GM23338 (cell line): Measurements from ENCODE around the gene SLC13A3. TPM values are rescaled to one million over a fixed set of nuclear protein-coding genes. Genes with fewer than 3 reads are reported as not detected.

ENCODE experiments used
- ATAC-seq: fragments of 200-7000 bp; cut with Tn5 transposase; 3 replicates; pipeline ENCODE4 v1.9.1; 2020
- DNase-seq: peaks from one replicate; pipeline ENCODE4 v3.0.0-alpha.2; 2015; ENCODE audit warnings: low spot score
- H2AFZ ChIP-seq: fragments of 200-600 bp; sonication (generic); 2 replicates; pipeline ENCODE4 v1.8.0; 2016; ENCODE audit warnings: antibody characterized with exemption, mild to moderate bottlenecking, moderate library complexity
- H3F3A ChIP-seq: fragments of 200-600 bp; sonication (generic); replicated peaks from 2 replicates; pipeline ENCODE4 v1.8.0; 2017; ENCODE audit warnings: antibody characterized with exemption, mixed run types, low read depth
- H3K27ac ChIP-seq: fragments of 200-600 bp; sonication (generic); 2 replicates; pipeline ENCODE4 v1.6.1; 2016; ENCODE audit warnings: low read depth
- H3K27me3 ChIP-seq: fragments of 200-600 bp; sonication (generic); 2 replicates; pipeline ENCODE4 v1.8.0; 2016; ENCODE audit warnings: mild to moderate bottlenecking, mixed run types, moderate library complexity; ENCODE audit not compliant: insufficient read depth
- H3K36me3 ChIP-seq: fragments of 200-600 bp; sonication (generic); 2 replicates; pipeline ENCODE4 v1.8.0; 2016; ENCODE audit warnings: mild to moderate bottlenecking; ENCODE audit not compliant: insufficient read depth
- H3K4me1 ChIP-seq: fragments of 200-600 bp; sonication (generic); 2 replicates; pipeline ENCODE4 v1.8.0; 2016; ENCODE audit warnings: mild to moderate bottlenecking, moderate library complexity; ENCODE audit not compliant: insufficient read depth
- H3K4me2 ChIP-seq: fragments of 200-600 bp; sonication (generic); 2 replicates; pipeline ENCODE4 v1.7.1; 2017; ENCODE audit warnings: mixed run types
- H3K4me3 ChIP-seq: fragments of 200-600 bp; sonication (generic); 2 replicates; pipeline ENCODE4 v1.6.1; 2016; ENCODE audit warnings: mixed run types
- H3K79me2 ChIP-seq: fragments of 200-600 bp; sonication (generic); replicated peaks from 2 replicates; pipeline ENCODE4 v1.8.0; 2017; ENCODE audit warnings: mild to moderate bottlenecking; ENCODE audit not compliant: insufficient read depth
- H3K9me2 ChIP-seq: fragments of 200-600 bp; sonication (generic); 2 replicates; pipeline ENCODE4 v1.8.0; 2017; ENCODE audit not compliant: insufficient read depth
- H4K20me1 ChIP-seq: fragments of 200-600 bp; sonication (generic); replicated peaks from 2 replicates; pipeline ENCODE4 v1.8.0; 2017; ENCODE audit warnings: mild to moderate bottlenecking; ENCODE audit not compliant: insufficient read depth
- H3K27ac Mint-ChIP-seq: 2 replicates; pipeline ENCODE4 v1.8.0; 2020; ENCODE audit warnings: inconsistent platforms, mild to moderate bottlenecking, moderate library complexity, mixed read lengths
- H3K27me3 Mint-ChIP-seq: 3 replicates; pipeline ENCODE4 v1.8.0; 2022; ENCODE audit warnings: low read depth, mild to moderate bottlenecking, moderate library complexity, mixed read lengths, inconsistent platforms; ENCODE audit not compliant: insufficient read depth, poor library complexity
- H3K36me3 Mint-ChIP-seq: 3 replicates; pipeline ENCODE4 v1.8.0; 2021; ENCODE audit warnings: low read depth, mild to moderate bottlenecking, inconsistent platforms, moderate library complexity, mixed read lengths
- H3K4me1 Mint-ChIP-seq: 3 replicates; pipeline ENCODE4 v1.8.0; 2020; ENCODE audit warnings: mild to moderate bottlenecking, inconsistent platforms, mixed read lengths
- H3K4me3 Mint-ChIP-seq: 3 replicates; pipeline ENCODE4 v1.8.0; 2021; ENCODE audit warnings: moderate library complexity, mild to moderate bottlenecking, inconsistent platforms, mixed read lengths
- H3K9me3 Mint-ChIP-seq: 3 replicates; pipeline ENCODE4 v1.8.0; 2020; ENCODE audit warnings: moderate library complexity, mild to moderate bottlenecking, inconsistent platforms, mixed read lengths
- CREB1 ChIP-seq: fragments of 250-450 bp; sonication (Bioruptor Pico); IDR thresholded peaks from 2 replicates; pipeline ENCODE4 v1.5.0; 2020; ENCODE audit warnings: low read depth, mild to moderate bottlenecking, moderate library complexity
- EZH2 ChIP-seq: fragments of 200-600 bp; sonication (generic); IDR thresholded peaks from one replicate; pipeline ENCODE4 v1.8.0; 2017; ENCODE audit warnings: antibody characterized with exemption, mild to moderate bottlenecking, low read depth; ENCODE audit not compliant: unreplicated experiment
- EZH2phosphoT487 ChIP-seq: fragments of 200-600 bp; sonication (generic); IDR thresholded peaks from one replicate; pipeline ENCODE4 v1.8.1; 2018; ENCODE audit warnings: antibody characterized with exemption; ENCODE audit not compliant: unreplicated experiment
- JUNB ChIP-seq: IDR thresholded peaks from one replicate; pipeline ENCODE4 v1.6.1; 2016; ENCODE audit warnings: antibody characterized with exemption; ENCODE audit not compliant: unreplicated experiment
- NANOG ChIP-seq: IDR thresholded peaks from 2 replicates; pipeline ENCODE4 v1.6.1; 2016; ENCODE audit warnings: antibody characterized with exemption, borderline replicate concordance
- POLR2AphosphoS5 ChIP-seq: IDR thresholded peaks from 2 replicates; pipeline ENCODE4 v1.6.1; 2016; ENCODE audit warnings: antibody characterized with exemption, low read depth
- REST ChIP-seq: IDR thresholded peaks from one replicate; pipeline ENCODE4 v1.6.1; 2018; ENCODE audit warnings: antibody characterized with exemption; ENCODE audit not compliant: unreplicated experiment
- STAT1 ChIP-seq: IDR thresholded peaks from one replicate; pipeline ENCODE4 v1.6.1; 2016; ENCODE audit warnings: antibody characterized with exemption; ENCODE audit not compliant: unreplicated experiment
- ZNF114 ChIP-seq: fragments of 250-450 bp; sonication (Bioruptor Pico); IDR thresholded peaks from 2 replicates; pipeline ENCODE4 v1.5.0; 2020; ENCODE audit warnings: mild to moderate bottlenecking, moderate library complexity
- ZNF331 ChIP-seq: fragments of 250-450 bp; sonication (Bioruptor Pico); IDR thresholded peaks from 2 replicates; pipeline ENCODE4 v1.5.0; 2020; ENCODE audit warnings: low read depth, mild to moderate bottlenecking, moderate library complexity
- polyA plus RNA-seq: library from polyadenylated mRNA; unstranded; fragments of >200 nt; fragmentation: Nextera tagmentation; extraction: Ambion mirVana; gene quantifications from 2 replicates; pipeline ENCODE4 v1.2.1, GENCODE V29; 2016
- total RNA-seq: library from RNA; depleted of rRNA; stranded (reverse); fragments of >200 nt; shearing (Covaris generic); gene quantifications from 2 replicates; pipeline ENCODE4 v1.2.3, GENCODE V29; 2014
- TF ChIP-seq, protein P1 (sequence below): fragments of 250-450 bp; sonication (Bioruptor Pico); IDR thresholded peaks from 2 replicates; pipeline ENCODE4 v1.5.0; 2020; ENCODE audit warnings: mild to moderate bottlenecking, moderate library complexity
- TF ChIP-seq, protein P2 (sequence below): IDR thresholded peaks from 2 replicates; pipeline ENCODE4 v1.6.1; 2016; ENCODE audit warnings: antibody characterized with exemption
- TF ChIP-seq, protein P3 (sequence below), 2 experiments: fragments of 200-600 bp in 1 of 2; sonication (generic) in 1 of 2; conservative IDR thresholded peaks; 2 replicates each; pipeline versions ENCODE4 v1.5.1 to v1.6.1; 2016 to 2017; ENCODE audit warnings: antibody characterized with exemption in 2 of 2, low read depth in 2 of 2, mild to moderate bottlenecking in 2 of 2, moderate library complexity in 1 of 2

SLC13A3 gene
- total and polyA plus RNA-seq, 2 experiments from 2014 or later = 8.6 to 9.1 TPM

GRCh38 chr20:46694484-46694883 lies 43.2 kb upstream of the SLC13A3 start:
- ATAC-seq = peak; percentile 42
- peaks cover 16% of the 10 kb centered on the region for H3K4me1 Mint-ChIP-seq
- H2AFZ ChIP-seq = no peak overlapping the region

More at GRCh38 chr20:46694484-46694883, 43.2 kb upstream of the SLC13A3 start:
- Mint-ChIP-seq H3K9me3 (peaks cover 3% of the 10 kb centered on the region; the same call in 2 of the 3 replicates), H3K27me3 (peaks cover 7% of the 10 kb centered on the region), H3K27ac (no peak overlapping the region), H3K4me3 (no peak overlapping the region; the same call in 2 of the 3 replicates), H3K36me3 (no peaks in the 10 kb centered on the region)
- H3K27ac ChIP-seq = no peak overlapping the region
- no peaks in the 10 kb centered on the region for H3K79me2 ChIP-seq
- H3F3A ChIP-seq = no peaks in the 10 kb centered on the region
- H3K9me2 ChIP-seq = no peaks in the 10 kb centered on the region
- H3K4me3 ChIP-seq = no peak overlapping the region
- H3K27me3 ChIP-seq = no peaks in the 10 kb centered on the region
- H3K4me1 ChIP-seq = 0 out of 2 replicates have a peak, but pooled peaks cover 4% of the 10 kb centered on the region
- H4K20me1 ChIP-seq = no peaks in the 10 kb centered on the region
- H3K36me3 ChIP-seq = no peaks in the 10 kb centered on the region
- H3K4me2 ChIP-seq = no peak overlapping the region
- no peak for DNase-seq
- no peak for TF ChIP-seq EZH2
- no peak for TF ChIP-seq POLR2AphosphoS5
- no peak for TF ChIP-seq JUNB
- TF ChIP-seq, protein P1, sequence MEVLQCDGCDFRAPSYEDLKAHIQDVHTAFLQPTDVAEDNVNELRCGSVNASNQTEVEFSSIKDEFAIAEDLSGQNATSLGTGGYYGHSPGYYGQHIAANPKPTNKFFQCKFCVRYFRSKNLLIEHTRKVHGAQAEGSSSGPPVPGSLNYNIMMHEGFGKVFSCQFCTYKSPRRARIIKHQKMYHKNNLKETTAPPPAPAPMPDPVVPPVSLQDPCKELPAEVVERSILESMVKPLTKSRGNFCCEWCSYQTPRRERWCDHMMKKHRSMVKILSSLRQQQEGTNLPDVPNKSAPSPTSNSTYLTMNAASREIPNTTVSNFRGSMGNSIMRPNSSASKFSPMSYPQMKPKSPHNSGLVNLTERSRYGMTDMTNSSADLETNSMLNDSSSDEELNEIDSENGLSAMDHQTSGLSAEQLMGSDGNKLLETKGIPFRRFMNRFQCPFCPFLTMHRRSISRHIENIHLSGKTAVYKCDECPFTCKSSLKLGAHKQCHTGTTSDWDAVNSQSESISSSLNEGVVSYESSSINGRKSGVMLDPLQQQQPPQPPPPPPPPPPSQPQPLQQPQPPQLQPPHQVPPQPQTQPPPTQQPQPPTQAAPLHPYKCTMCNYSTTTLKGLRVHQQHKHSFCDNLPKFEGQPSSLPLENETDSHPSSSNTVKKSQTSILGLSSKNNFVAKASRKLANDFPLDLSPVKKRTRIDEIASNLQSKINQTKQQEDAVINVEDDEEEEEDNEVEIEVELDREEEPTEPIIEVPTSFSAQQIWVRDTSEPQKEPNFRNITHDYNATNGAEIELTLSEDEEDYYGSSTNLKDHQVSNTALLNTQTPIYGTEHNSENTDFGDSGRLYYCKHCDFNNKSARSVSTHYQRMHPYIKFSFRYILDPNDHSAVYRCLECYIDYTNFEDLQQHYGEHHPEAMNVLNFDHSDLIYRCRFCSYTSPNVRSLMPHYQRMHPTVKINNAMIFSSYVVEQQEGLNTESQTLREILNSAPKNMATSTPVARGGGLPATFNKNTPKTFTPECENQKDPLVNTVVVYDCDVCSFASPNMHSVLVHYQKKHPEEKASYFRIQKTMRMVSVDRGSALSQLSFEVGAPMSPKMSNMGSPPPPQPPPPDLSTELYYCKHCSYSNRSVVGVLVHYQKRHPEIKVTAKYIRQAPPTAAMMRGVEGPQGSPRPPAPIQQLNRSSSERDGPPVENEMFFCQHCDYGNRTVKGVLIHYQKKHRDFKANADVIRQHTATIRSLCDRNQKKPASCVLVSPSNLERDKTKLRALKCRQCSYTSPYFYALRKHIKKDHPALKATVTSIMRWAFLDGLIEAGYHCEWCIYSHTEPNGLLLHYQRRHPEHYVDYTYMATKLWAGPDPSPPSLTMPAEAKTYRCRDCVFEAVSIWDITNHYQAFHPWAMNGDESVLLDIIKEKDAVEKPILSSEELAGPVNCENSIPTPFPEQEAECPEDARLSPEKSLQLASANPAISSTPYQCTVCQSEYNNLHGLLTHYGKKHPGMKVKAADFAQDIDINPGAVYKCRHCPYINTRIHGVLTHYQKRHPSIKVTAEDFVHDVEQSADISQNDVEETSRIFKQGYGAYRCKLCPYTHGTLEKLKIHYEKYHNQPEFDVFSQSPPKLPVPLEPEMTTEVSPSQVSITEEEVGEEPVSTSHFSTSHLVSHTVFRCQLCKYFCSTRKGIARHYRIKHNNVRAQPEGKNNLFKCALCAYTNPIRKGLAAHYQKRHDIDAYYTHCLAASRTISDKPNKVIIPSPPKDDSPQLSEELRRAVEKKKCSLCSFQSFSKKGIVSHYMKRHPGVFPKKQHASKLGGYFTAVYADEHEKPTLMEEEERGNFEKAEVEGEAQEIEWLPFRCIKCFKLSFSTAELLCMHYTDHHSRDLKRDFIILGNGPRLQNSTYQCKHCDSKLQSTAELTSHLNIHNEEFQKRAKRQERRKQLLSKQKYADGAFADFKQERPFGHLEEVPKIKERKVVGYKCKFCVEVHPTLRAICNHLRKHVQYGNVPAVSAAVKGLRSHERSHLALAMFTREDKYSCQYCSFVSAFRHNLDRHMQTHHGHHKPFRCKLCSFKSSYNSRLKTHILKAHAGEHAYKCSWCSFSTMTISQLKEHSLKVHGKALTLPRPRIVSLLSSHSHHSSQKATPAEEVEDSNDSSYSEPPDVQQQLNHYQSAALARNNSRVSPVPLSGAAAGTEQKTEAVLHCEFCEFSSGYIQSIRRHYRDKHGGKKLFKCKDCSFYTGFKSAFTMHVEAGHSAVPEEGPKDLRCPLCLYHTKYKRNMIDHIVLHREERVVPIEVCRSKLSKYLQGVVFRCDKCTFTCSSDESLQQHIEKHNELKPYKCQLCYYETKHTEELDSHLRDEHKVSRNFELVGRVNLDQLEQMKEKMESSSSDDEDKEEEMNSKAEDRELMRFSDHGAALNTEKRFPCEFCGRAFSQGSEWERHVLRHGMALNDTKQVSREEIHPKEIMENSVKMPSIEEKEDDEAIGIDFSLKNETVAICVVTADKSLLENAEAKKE (CRISPR knock-in tag) = no peak
- TF ChIP-seq CREB1 (CRISPR knock-in tag) = no peak
- no peak for TF ChIP-seq ZNF114 (CRISPR knock-in tag)
- TF ChIP-seq, protein P2, sequence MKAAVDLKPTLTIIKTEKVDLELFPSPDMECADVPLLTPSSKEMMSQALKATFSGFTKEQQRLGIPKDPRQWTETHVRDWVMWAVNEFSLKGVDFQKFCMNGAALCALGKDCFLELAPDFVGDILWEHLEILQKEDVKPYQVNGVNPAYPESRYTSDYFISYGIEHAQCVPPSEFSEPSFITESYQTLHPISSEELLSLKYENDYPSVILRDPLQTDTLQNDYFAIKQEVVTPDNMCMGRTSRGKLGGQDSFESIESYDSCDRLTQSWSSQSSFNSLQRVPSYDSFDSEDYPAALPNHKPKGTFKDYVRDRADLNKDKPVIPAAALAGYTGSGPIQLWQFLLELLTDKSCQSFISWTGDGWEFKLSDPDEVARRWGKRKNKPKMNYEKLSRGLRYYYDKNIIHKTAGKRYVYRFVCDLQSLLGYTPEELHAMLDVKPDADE = no peak
- no peak for TF ChIP-seq NANOG
- TF ChIP-seq REST = no peak
- no peak for TF ChIP-seq STAT1
- TF ChIP-seq, protein P3, sequence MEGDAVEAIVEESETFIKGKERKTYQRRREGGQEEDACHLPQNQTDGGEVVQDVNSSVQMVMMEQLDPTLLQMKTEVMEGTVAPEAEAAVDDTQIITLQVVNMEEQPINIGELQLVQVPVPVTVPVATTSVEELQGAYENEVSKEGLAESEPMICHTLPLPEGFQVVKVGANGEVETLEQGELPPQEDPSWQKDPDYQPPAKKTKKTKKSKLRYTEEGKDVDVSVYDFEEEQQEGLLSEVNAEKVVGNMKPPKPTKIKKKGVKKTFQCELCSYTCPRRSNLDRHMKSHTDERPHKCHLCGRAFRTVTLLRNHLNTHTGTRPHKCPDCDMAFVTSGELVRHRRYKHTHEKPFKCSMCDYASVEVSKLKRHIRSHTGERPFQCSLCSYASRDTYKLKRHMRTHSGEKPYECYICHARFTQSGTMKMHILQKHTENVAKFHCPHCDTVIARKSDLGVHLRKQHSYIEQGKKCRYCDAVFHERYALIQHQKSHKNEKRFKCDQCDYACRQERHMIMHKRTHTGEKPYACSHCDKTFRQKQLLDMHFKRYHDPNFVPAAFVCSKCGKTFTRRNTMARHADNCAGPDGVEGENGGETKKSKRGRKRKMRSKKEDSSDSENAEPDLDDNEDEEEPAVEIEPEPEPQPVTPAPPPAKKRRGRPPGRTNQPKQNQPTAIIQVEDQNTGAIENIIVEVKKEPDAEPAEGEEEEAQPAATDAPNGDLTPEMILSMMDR (conservative IDR thresholded peaks at IDR 0.05; ENCODE audit: low read depth in 2 of 2) = no peak
- TF ChIP-seq EZH2phosphoT487 = no peak
- TF ChIP-seq ZNF331 (CRISPR knock-in tag) = no peak
